NCI-H774 (cell line): Measurements from ENCODE around the gene GSS.

ENCODE experiments used
- DNase-seq: peaks from one replicate; lab custom pipeline; 2025; lab: John Stamatoyannopoulos, UW

Gene GSS

GRCh38 chr20:34946661-34947060, 8.9 kb downstream of the GSS start:
- DNase-seq, result no peak

DNA sequence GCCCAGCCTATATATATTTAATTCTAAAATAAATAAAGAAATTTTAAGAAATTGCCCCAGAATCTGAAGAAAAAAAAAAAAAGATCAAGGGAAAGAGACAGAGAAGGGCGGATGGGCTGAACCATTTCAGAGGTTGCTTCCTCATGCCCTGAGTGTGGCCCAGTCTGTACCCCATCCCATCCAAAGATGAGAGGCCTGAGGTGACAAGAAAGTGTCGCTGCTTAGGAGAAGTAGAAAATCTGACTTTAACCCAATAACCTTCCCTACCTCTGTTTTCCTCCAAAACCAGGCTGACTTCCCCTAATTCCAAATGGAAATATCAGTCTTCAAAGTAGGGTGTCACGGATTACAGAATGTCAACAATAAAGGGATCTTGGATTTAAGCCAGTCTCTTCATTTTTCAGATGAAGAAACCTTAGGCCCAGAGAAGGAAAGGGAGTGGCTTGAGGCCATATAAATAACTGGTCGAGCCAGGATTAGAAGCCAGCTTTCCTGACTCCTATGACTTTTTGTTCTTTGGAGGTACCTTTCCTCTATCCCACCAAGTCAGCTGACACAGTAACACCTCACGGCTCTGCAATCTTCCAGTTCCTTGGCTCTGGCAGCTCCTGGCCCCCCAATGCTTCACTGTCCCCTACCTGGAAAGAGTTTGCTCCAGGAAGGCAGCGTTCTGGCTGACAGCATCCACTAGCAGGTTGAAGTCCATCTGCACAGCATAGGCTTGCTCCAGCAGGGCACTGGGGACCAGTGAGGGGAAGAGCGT, 10.1 kb downstream of the GSS start:
- no peak for DNase-seq

DNA sequence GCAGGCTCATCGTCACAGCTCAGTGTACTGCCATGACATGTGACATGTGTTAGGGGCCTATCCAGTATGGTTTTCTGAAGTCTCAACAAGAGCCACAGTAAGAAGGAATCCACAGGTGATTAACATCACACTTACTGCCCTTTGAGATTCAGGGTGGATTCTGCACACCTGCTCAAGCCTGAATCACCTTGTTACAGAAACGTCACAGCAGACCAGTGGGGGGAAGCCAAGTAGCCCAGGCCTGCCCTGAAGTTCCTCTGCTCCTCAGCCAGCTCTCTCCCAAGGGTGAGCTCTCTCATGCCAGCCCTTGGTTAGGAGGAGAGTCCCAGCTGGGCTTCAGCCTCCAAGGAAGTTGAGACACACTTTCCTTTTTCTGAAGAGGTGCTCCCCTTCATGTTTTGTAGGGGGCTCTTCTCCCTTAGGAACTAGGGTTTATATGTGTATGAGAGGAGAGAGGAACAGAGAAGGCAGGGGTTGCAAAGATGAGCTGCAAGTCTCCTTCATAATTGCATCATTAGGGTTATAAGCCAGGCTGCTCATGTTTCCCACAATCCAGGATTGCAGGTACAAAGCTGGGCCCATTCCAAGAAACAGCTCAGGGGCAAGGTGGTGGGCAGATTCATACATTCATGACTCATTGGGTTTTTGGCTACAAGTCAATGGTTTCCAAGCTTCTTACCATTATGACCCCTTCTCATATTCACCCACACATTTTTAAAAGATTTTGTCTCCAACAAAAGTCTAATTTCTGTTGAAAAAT, 11.6 kb downstream of the GSS start:
- DNase-seq, result no peak

GRCh38 chr20:34942301-34942700, 13.3 kb downstream of the GSS start:
- DNase-seq, result no peak

GRCh38 chr20:34941226-34941625, 14.4 kb downstream of the GSS start:
- DNase-seq, result no peak

GRCh38 chr20:34940081-34940481, 15.5 kb downstream of the GSS start:
- DNase-seq, result no peak

- DNase-seq, result no peak
Observed at GRCh38 chr20:34938466-34939163, 17.0 kb downstream of the GSS start.

DNA sequence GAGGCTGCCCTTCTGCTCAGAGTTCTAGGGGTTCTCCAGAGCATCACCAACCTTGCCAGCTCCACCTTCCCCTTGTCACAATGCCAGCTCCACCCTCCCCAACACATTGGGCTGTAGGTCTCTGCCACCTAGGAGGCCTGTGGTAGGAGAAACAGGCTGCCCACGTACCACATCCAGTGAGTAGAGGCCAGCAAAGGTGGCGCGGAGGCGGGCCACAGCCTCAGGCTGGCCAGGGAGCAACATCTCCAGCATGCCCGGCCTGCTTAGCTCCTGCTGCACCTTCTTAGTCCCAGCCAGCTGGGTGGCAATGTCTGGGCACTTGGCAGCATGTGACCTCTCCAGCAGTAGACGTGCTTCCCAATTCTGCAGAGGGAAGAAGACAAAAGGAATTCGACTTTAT, 23.8 kb downstream of the GSS start:
- DNase-seq, result no peak

- DNase-seq, result no peak
Observed at GRCh38 chr20:34928411-34928810, 27.2 kb downstream of the GSS start.

- no peak for DNase-seq
Observed at GRCh38 chr20:34927736-34928135, 27.9 kb downstream of the GSS start.

DNA sequence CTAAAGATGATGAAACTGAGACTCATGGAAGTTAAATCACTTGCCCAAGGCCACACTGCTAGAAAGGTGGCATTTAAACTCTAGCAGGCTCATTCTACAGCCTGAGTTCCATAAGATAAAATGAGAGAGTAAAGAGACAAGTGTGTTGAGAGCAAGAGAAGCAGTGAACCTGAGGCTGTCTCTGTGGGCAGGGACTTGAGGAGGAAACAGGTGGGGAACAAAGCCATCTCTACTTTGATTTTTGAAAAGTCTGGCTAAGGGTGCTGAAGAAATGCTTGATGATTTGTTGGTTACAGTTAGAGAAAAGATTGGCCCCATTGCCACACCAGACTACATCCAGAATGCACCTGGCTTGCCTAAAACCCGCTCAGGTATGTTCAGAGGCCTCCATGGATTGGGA, 29.0 kb downstream of the GSS start:
- no peak for DNase-seq

DNA sequence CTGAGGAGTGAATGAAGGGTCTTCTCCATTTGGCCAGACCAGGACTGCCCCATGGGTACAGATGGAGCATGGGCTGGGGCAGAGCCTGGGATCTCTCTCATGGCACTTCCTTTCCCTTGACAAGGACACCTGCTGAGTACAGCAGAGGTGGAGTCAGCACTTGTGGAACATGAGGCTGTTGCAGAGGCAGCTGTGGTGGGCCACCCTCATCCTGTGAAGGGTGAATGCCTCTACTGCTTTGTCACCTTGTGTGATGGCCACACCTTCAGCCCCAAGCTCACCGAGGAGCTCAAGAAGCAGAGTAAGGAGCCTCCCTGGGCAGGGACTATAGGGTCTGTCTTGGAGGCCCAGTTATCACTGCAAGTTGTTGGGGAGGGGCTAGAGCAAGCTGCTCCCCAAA, 29.6 kb downstream of the GSS start:
- no peak for DNase-seq

DNA sequence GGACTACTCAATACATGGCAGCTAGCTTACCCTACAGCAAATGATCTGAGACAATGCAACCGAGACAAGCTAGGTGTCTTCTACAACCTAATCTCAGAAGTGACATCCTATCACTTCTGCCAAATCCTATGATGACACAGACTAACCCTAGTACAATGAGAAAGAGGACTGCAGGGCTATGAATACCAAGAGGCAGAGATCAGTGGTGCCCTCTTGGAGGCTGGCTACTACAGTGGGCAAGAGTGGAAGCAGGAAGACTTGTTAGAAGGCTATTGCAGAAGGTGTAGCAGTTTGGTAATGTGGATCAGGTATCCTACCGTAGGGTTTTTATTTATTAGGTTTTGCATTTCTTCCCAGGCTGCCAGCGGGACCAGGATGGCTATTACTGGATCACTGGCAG, 30.3 kb downstream of the GSS start:
- DNase-seq, result no peak

GRCh38 chr20:34923414-34923813, 32.2 kb downstream of the GSS start:
- no peak for DNase-seq

DNA sequence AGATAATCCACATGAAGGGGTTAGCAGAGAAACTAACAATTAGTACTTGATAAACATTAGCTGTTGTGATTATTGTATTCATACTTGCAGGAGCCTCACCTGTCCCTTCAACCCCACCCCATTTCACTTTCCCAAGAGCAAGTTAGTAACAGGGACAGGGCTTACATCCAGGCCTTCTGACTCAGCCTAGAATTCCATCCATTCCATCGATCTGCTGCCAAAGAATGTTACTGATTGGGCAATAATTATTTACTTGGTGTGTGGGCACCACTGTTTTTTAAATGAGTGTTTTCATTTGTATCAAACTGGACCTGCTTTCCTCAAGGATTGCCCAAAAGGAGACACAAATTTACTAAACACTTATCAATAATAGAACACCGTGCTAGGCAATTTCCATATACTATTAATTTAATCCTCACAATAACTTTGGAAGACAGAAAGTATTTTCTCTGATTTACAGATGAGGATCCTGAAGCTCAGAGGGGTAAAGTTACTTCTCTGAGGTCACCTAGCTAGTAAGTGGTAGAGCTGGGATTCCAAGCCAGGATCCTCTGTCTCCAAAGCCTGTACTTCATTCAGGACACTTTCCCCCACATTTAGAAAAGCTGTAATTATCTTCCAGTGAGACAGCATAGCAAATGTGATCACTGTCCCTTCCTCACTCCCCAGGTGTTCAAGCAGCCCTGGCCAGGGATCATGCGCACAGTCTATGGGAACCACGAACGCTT, 32.8 kb downstream of the GSS start:
- no peak for DNase-seq

DNA sequence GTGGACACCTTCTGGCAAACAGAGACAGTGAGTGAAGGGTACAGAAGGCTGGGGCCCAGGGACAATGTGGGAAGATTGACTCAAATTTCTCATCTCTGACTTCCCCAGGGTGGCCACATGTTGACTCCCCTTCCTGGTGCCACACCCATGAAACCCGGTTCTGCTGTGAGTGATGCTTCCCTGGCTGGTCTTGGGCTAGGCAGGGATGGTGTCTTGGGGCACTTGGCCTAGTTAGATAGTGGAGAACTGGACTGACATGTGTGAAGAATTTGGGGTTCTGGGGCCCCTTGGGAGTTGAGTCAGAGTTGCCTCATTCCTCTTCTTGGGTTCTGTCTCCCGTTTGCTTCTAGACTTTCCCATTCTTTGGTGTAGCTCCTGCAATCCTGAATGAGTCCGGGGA, 34.2 kb downstream of the GSS start:
- no peak for DNase-seq

- DNase-seq, result no peak
Observed at GRCh38 chr20:34920055-34920454, 35.6 kb downstream of the GSS start.

DNA sequence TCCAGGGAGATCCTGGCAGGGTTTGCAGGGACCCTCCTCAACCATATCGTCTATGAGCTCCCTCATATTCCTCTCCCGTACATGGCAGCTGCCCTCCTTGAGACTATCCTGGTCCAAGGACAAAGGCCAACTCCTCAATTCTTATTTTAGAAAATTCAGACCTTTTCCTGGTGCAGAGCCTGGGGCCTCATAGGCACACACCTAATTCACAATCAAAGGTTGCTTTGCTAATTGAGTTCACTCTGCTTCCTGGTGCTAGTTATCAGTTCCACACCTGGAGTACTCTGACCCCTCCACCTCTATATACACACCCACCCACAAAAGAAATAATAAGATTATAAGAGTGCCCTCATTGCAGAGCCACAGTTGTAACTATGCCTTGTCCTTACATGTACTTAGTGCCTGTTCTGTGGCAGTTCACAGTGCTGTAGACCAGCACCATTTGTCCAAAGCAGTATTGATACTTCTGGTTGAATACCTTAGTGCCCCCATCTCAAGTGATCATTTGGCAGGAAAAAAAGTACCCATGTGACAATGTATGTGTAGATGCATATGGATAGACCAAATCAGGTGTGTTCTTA, 38.7 kb downstream of the GSS start:
- no peak for DNase-seq

DNA sequence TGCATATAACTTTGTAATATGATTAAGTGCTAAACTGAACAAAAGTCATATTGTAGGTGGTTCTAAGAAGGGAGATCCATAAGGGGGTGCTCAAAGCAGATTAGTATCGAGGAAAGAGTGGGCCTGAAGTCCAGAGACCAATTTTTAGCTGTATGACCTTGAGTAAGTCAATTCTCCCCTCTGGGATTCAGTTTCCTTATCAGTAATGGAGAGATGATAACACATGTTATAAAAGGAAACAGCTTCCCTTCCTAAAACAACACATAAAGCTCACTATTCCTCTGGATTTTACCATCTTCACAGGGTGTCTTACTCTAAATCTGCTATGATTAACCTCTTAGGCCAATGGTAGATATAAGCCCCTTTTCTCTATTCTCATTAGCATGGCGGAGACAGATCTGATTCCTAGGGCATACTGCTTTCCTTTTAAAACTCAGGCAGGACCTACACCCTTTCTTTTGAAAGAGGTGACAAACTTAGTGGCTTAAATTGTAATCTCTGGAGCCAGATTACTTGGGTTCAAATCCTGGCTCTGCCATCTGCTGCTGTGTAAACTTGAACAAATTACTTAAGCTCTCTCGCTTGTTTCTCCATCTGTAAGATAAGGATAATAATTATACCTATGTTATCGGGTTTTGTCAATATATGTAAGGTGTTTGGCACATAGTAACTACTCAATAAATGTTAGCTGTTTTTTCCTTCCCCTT, 39.7 kb downstream of the GSS start:
- no peak for DNase-seq

GRCh38 chr20:34915131-34915530, 40.5 kb downstream of the GSS start:
- no peak for DNase-seq
